Measurements from ENCODE around the gene IGF2R. TPM values are rescaled to one million over a fixed set of nuclear protein-coding genes. Genes with fewer than 3 reads are reported as not detected.

The IGF2R gene
- total and polyA plus RNA-seq, 2 of the 13 experiments (the other 11 are each of a cell fraction or from before 2014, with no cell fraction given): 38.3 to 70.0 TPM

- ATAC-seq: no peak
- H3K4me3 ChIP-seq (replicated peaks in 1 of 3; ENCODE audit: insufficient read depth in 1 of 3, low read depth in 2 of 3, low read length in 3 of 3): no peak overlapping the region
- FAIRE-seq: no peak
- no peak for DNase-seq (ENCODE audit: low spot score)
- H4K20me1 ChIP-seq (ENCODE audit: insufficient read depth, low read length): no peaks in the 10 kb centered on the region
- H3K9ac ChIP-seq (ENCODE audit: insufficient read depth, low read depth, low read length): no peak overlapping the region
- H3K4me1 ChIP-seq (ENCODE audit: insufficient read depth, low read length): peaks cover 11% of the 10 kb centered on the region
- intact Hi-C loops (cut with micrococcal nuclease; ENCODE audit: unreplicated experiment) (no loop called here), in situ Hi-C loops (cut with HindIII; ENCODE audit: extremely low pct_ligation_motif_present, low pct_unique_long_range_greater_than_20kb) (no loop called here)
- no peaks in the 10 kb centered on the region for H3K9me3 ChIP-seq (ENCODE audit: low read length)
- H3K36me3 ChIP-seq (replicated peaks in 1 of 2; ENCODE audit: control insufficient read depth in 1 of 2, insufficient read depth in 2 of 2, low read length in 2 of 2): peaks cover 53 to 92% of the 10 kb centered on the region in 2 experiments
- H2AFZ ChIP-seq (ENCODE audit: low read length): no peak overlapping the region
- 89% methylated on average over 5 of the region's 5 CpGs for WGBS (ENCODE audit: low lambda C conversion rate)
- no peak overlapping the region for H3K4me2 ChIP-seq (ENCODE audit: low read depth, low read length)
- CTCF ChIA-PET (ENCODE audit: low intra/inter-chr PET ratio, low total read pairs): no interaction called here
- no peak overlapping the region for H3K27ac ChIP-seq (ENCODE audit: extremely low read length, insufficient read depth, low read length)
- TF ChIP-seq ARNT2 (CRISPR knock-in tag; IDR thresholded peaks at IDR 0.05; ENCODE audit: low read depth): no peak
- no peaks in the 10 kb centered on the region for H3K27me3 ChIP-seq (ENCODE audit: control insufficient read depth in 1 of 2, insufficient read depth in 2 of 2, low read length in 2 of 2)
- POLR2A ChIA-PET: no interaction called here
- no TSS peak for BruUV-seq (replicated peaks)
- no peaks in the 10 kb centered on the region for H3K79me2 ChIP-seq (ENCODE audit: insufficient read depth, low read length)
Observed at GRCh38 chr6:160077024-160077423, 108.1 kb downstream of the IGF2R start.

DNA sequence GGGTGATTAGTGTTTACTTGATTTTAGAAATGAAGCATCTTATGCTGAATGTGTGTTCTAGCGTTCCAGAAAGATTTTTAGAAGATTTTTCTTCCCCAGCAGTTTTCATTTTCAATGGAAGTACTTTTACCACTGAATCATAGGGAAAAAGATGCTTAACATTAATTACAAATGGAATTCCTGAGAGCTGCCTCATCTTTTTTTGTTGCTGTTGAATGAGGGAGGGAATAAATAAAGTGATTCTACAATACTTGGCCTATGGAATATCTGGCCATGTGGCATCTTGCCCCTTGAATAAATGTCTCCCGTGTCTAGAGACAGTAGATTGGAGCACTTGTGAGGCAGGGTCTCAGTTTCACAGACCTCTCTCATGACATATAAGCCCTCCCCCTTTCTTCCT, 108.6 kb downstream of the IGF2R start:
- no peak overlapping the region for H3K27ac ChIP-seq (ENCODE audit: extremely low read length, insufficient read depth, low read length)
- ATAC-seq: no peak
- no peak overlapping the region for H3K9ac ChIP-seq (ENCODE audit: insufficient read depth, low read depth, low read length)
- H3K27me3 ChIP-seq (ENCODE audit: control insufficient read depth in 1 of 2, insufficient read depth in 2 of 2, low read length in 2 of 2): no peaks in the 10 kb centered on the region
- POLR2A ChIA-PET: no interaction called here
- no peak overlapping the region for H2AFZ ChIP-seq (ENCODE audit: low read length)
- in situ Hi-C loops (cut with HindIII; ENCODE audit: extremely low pct_ligation_motif_present, low pct_unique_long_range_greater_than_20kb): no loop called here
- intact Hi-C loops (cut with micrococcal nuclease; ENCODE audit: unreplicated experiment): no loop called here
- DNase-seq (ENCODE audit: low spot score): no peak
- no peaks in the 10 kb centered on the region for H4K20me1 ChIP-seq (ENCODE audit: insufficient read depth, low read length)
- peaks cover 49 to 89% of the 10 kb centered on the region in 2 experiments for H3K36me3 ChIP-seq (replicated peaks in 1 of 2; ENCODE audit: control insufficient read depth in 1 of 2, insufficient read depth in 2 of 2, low read length in 2 of 2)
- no peak overlapping the region for H3K4me2 ChIP-seq (ENCODE audit: low read depth, low read length)
- H3K4me1 ChIP-seq (ENCODE audit: insufficient read depth, low read length): peaks cover 11% of the 10 kb centered on the region
- 95% methylated on average over 2 of the region's 2 CpGs for WGBS (ENCODE audit: low lambda C conversion rate)
- H3K79me2 ChIP-seq (ENCODE audit: insufficient read depth, low read length): no peaks in the 10 kb centered on the region
- no TSS peak for BruUV-seq (replicated peaks)
- CTCF ChIA-PET (ENCODE audit: low intra/inter-chr PET ratio, low total read pairs): no interaction called here
- H3K9me3 ChIP-seq (ENCODE audit: low read length): no peaks in the 10 kb centered on the region
- no peak for FAIRE-seq
- H3K4me3 ChIP-seq (replicated peaks in 1 of 3; ENCODE audit: insufficient read depth in 1 of 3, low read depth in 2 of 3, low read length in 3 of 3): no peak overlapping the region
- no peak for TF ChIP-seq TRAFD1 (CRISPR knock-in tag; IDR thresholded peaks at IDR 0.05; ENCODE audit: borderline replicate concordance)
- TF ChIP-seq BHLHE40 (IDR thresholded peaks at IDR 0.05; ENCODE audit: low read length): no peak
- TF ChIP-seq ATF2 (CRISPR knock-in tag; IDR thresholded peaks at IDR 0.05): no peak
- no peak for TF ChIP-seq ZNF281 (CRISPR knock-in tag; IDR thresholded peaks at IDR 0.05; ENCODE audit: borderline replicate concordance)
- TF ChIP-seq CREB3 (CRISPR knock-in tag; IDR thresholded peaks at IDR 0.05): no peak
- TF ChIP-seq ZSCAN31 (CRISPR knock-in tag; IDR thresholded peaks at IDR 0.05; ENCODE audit: low read depth): no peak
- no peak for TF ChIP-seq IRF1 (CRISPR knock-in tag; IDR thresholded peaks at IDR 0.05; ENCODE audit: low read depth)

Data from HepG2 (cell line).